ENCODE measurements around the gene ZNF205. TPM values are rescaled to one million over a fixed set of nuclear protein-coding genes. Genes with fewer than 3 reads are reported as not detected.

ZNF205 gene
- total RNA-seq, 1 donor from 2014 or later: 15.4 TPM

- H3K36me3 ChIP-seq (ENCODE audit: insufficient read depth, low read length): no peaks in the 10 kb centered on the region
- H3K4me1 ChIP-seq (ENCODE audit: insufficient read depth, low read length): peaks cover 8% of the 10 kb centered on the region
- FAIRE-seq (no peak), DNase-seq (ENCODE audit: low read depth) (peak; percentile 78)
- Mint-ChIP-seq H3K27me3 (ENCODE audit: low read depth, unreplicated experiment) (peaks cover 2% of the 10 kb centered on the region), H3K36me3 (ENCODE audit: low read depth, unreplicated experiment) (no peaks in the 10 kb centered on the region), H3K4me3 (ENCODE audit: unreplicated experiment) (peak overlapping the region; percentile 87), H3K9me3 (ENCODE audit: unreplicated experiment) (peaks cover 3% of the 10 kb centered on the region), H3K4me1 (ENCODE audit: low read depth, unreplicated experiment) (no peaks in the 10 kb centered on the region), H3K27ac (ENCODE audit: unreplicated experiment) (peak overlapping the region; percentile 96)
- H2AFZ ChIP-seq (ENCODE audit: low read depth, low read length): peak overlapping the region; percentile 98
- H3K4me2 ChIP-seq (ENCODE audit: low read length): peak overlapping the region; percentile 98
- H3K9ac ChIP-seq (ENCODE audit: low read length): peak overlapping the region; percentile 80
- H3K9me3 ChIP-seq (ENCODE audit: insufficient read depth, low read depth, low read length): no peaks in the 10 kb centered on the region
- H3K79me2 ChIP-seq (ENCODE audit: insufficient read depth, low read length): no peaks in the 10 kb centered on the region
- H3K4me3 ChIP-seq (ENCODE audit: insufficient read depth, low read depth, low read length): peak overlapping the region; percentile 69
- no peaks in the 10 kb centered on the region for H4K20me1 ChIP-seq (ENCODE audit: insufficient read depth, low read length)
- H3K27me3 ChIP-seq (ENCODE audit: insufficient read depth, low read length): no peaks in the 10 kb centered on the region
- peak overlapping the region; percentile 65 for H3K27ac ChIP-seq (ENCODE audit: low read depth, low read length)
- TF ChIP-seq CTCF (IDR thresholded peaks at IDR 0.05; ENCODE audit: insufficient read depth, low read depth, low read length) (no peak), EZH2 (IDR thresholded peaks at IDR 0.05; ENCODE audit: insufficient read depth, low read length) (no peak)
Observed at GRCh38 chr16:3158510-3159314, 46.3 kb downstream of the ZNF205 start.

GRCh38 chr16:3161235-3162018 is 49.0 kb downstream of the ZNF205 start:
- Histone ChIP-seq H3K79me2 (ENCODE audit: insufficient read depth, low read length) (no peaks in the 10 kb centered on the region), H2AFZ (ENCODE audit: low read depth, low read length) (no peak overlapping the region), H3K27ac (ENCODE audit: low read depth, low read length) (no peak overlapping the region), H3K4me2 (ENCODE audit: low read length) (no peak overlapping the region), H3K4me1 (ENCODE audit: insufficient read depth, low read length) (peaks cover 12% of the 10 kb centered on the region), H3K27me3 (ENCODE audit: insufficient read depth, low read length) (no peaks in the 10 kb centered on the region), H3K4me3 (ENCODE audit: insufficient read depth, low read depth, low read length) (no peak overlapping the region), H3K9ac (ENCODE audit: low read length) (no peak overlapping the region), H3K36me3 (ENCODE audit: insufficient read depth, low read length) (no peaks in the 10 kb centered on the region), H4K20me1 (ENCODE audit: insufficient read depth, low read length) (no peaks in the 10 kb centered on the region), H3K9me3 (ENCODE audit: insufficient read depth, low read depth, low read length) (no peaks in the 10 kb centered on the region)
- Mint-ChIP-seq H3K9me3 (ENCODE audit: unreplicated experiment) (peaks cover 3% of the 10 kb centered on the region), H3K4me1 (ENCODE audit: low read depth, unreplicated experiment) (no peaks in the 10 kb centered on the region), H3K27me3 (ENCODE audit: low read depth, unreplicated experiment) (peaks cover 5% of the 10 kb centered on the region), H3K4me3 (ENCODE audit: unreplicated experiment) (no peak overlapping the region), H3K27ac (ENCODE audit: unreplicated experiment) (no peak overlapping the region), H3K36me3 (ENCODE audit: low read depth, unreplicated experiment) (no peaks in the 10 kb centered on the region)
- FAIRE-seq (no peak), DNase-seq (ENCODE audit: low read depth) (no peak)
- TF ChIP-seq EZH2 (IDR thresholded peaks at IDR 0.05; ENCODE audit: insufficient read depth, low read length): no peak
- no peak for TF ChIP-seq CTCF (IDR thresholded peaks at IDR 0.05; ENCODE audit: insufficient read depth, low read depth, low read length)
